Measurements from ENCODE around the gene SLC35E2B. TPM values are rescaled to one million over a fixed set of nuclear protein-coding genes. Genes with fewer than 3 reads are reported as not detected.
A peak's percentile ranks its signal among the peaks of the same experiment; 100 is the strongest.

SLC35E2B gene
- total and polyA plus RNA-seq, 4 donors: 11.1 to 19.3 (median 12.6) TPM

- Histone ChIP-seq H3K27ac (ENCODE audit: low read depth in 1 of 2, low read length in 2 of 2) (peak within 1 kb of the TSS; percentile 67 to 71), H3K4me1 (ENCODE audit: control insufficient read depth in 4 of 4, insufficient read depth in 4 of 4, low read length in 3 of 4) (peaks cover 0 to 5% (median 0%) of the 10 kb centered on the region in 4 donors), H3K9me3 (ENCODE audit: control insufficient read depth in 4 of 4, low read length in 3 of 4) (no peaks in the 10 kb centered on the region), H3K9ac (ENCODE audit: low read depth in 1 of 2, low read length in 2 of 2) (no peak within 1 kb of the TSS), H3K27me3 (ENCODE audit: control insufficient read depth in 4 of 4, insufficient read depth in 4 of 4, low read length in 3 of 4) (no peaks in the 10 kb centered on the region), H3K4me3 (ENCODE audit: low read depth in 1 of 3, low read length in 3 of 3) (peak within 1 kb of the TSS in 1 of 3 donors; percentile 26), H3K36me3 (ENCODE audit: control insufficient read depth in 4 of 4, insufficient read depth in 3 of 4, low read depth in 1 of 4, low read length in 3 of 4) (peaks cover 2 to 15% (median 9%) of the 10 kb centered on the region in 4 donors)
- no peak for DNase-seq (ENCODE audit: low spot score)
- 4% methylated on average over 48 of the region's 48 CpGs for WGBS
- TF ChIP-seq JUND (IDR thresholded peaks at IDR 0.05): no peak
- TF ChIP-seq ATF3 (IDR thresholded peaks at IDR 0.05): no peak
- no peak for TF ChIP-seq CTCF (IDR thresholded peaks at IDR 0.05; ENCODE audit: low read depth, low read length, missing input control)
Observed at GRCh38 chr1:1631782-1632420, 60.7 kb downstream of the SLC35E2B start, which contains the start of gene MMP23B. Gene MMP23B, plus strand, starts transcription at chr1:1632173. Its CDS starts 46 bp downstream, at chr1:1632219.

GRCh38 chr1:1630965-1631781 is 61.4 kb downstream of the SLC35E2B start:
- H3K4me3 ChIP-seq (ENCODE audit: low read depth in 1 of 3, low read length in 3 of 3): peak overlapping the region in 1 of 3 donors; percentile 26
- 11% methylated on average over 79 of the region's 79 CpGs for WGBS
- peaks cover 0 to 17% (median 6%) of the 10 kb centered on the region in 4 donors for H3K36me3 ChIP-seq (ENCODE audit: control insufficient read depth in 4 of 4, insufficient read depth in 3 of 4, low read depth in 1 of 4, low read length in 3 of 4)
- no peak for DNase-seq (ENCODE audit: low spot score)
- H3K27ac ChIP-seq (ENCODE audit: low read depth in 1 of 2, low read length in 2 of 2): peak overlapping the region; percentile 67 to 71
- no peaks in the 10 kb centered on the region for H3K9me3 ChIP-seq (ENCODE audit: control insufficient read depth in 4 of 4, low read length in 3 of 4)
- peaks cover 0 to 5% (median 0%) of the 10 kb centered on the region in 4 donors for H3K4me1 ChIP-seq (ENCODE audit: control insufficient read depth in 4 of 4, insufficient read depth in 4 of 4, low read length in 3 of 4)
- H3K9ac ChIP-seq (ENCODE audit: low read depth in 1 of 2, low read length in 2 of 2): no peak overlapping the region
- no peaks in the 10 kb centered on the region for H3K27me3 ChIP-seq (ENCODE audit: control insufficient read depth in 4 of 4, insufficient read depth in 4 of 4, low read length in 3 of 4)
- no peak for TF ChIP-seq MAX (IDR thresholded peaks at IDR 0.05)
- TF ChIP-seq FOXA1 (IDR thresholded peaks at IDR 0.05): no peak
- no peak for TF ChIP-seq ZBTB33 (IDR thresholded peaks at IDR 0.05)
- TF ChIP-seq FOXA2 (IDR thresholded peaks at IDR 0.05): no peak
- no peak for TF ChIP-seq RAD21 (IDR thresholded peaks at IDR 0.05)
- TF ChIP-seq JUND (IDR thresholded peaks at IDR 0.05): no peak
- no peak for TF ChIP-seq GABPA (IDR thresholded peaks at IDR 0.05 in 1 of 2, conservative IDR thresholded peaks at IDR 0.05 in 1 of 2)
- TF ChIP-seq REST (IDR thresholded peaks at IDR 0.05): no peak
- TF ChIP-seq HNF4G (IDR thresholded peaks at IDR 0.05): no peak
- no peak for TF ChIP-seq TAF1 (conservative IDR thresholded peaks at IDR 0.05)
- TF ChIP-seq HNF4A (conservative IDR thresholded peaks at IDR 0.05): no peak
- no peak for TF ChIP-seq ATF3 (IDR thresholded peaks at IDR 0.05)
- TF ChIP-seq RXRA (IDR thresholded peaks at IDR 0.05): no peak
- no peak for TF ChIP-seq CTCF (IDR thresholded peaks at IDR 0.05; ENCODE audit: low read depth, low read length, missing input control)
- TF ChIP-seq NR2F2 (IDR thresholded peaks at IDR 0.05): no peak
- no peak for TF ChIP-seq SP1 (IDR thresholded peaks at IDR 0.05)
- TF ChIP-seq YY1 (IDR thresholded peaks at IDR 0.05): no peak
- no peak for TF ChIP-seq EGR1 (IDR thresholded peaks at IDR 0.05; ENCODE audit: low read depth in 2 of 2)

All from liver (tissue), 9 donors.